K562 (cell line): ENCODE results near the gene CDC27. TPM values are rescaled to one million over a fixed set of nuclear protein-coding genes. Genes with fewer than 3 reads are reported as not detected.

Source experiments
- ARID3A ChIP-seq: IDR thresholded peaks from 2 replicates; pipeline ENCODE4 v1.6.1; 2012; ENCODE audit warnings: low read depth, low read length, improper control_type of control experiment, borderline replicate concordance
- CC2D1A ChIP-seq: fragments of 450-650 bp; IDR thresholded peaks from 2 replicates; pipeline ENCODE4 v1.6.1; 2017; ENCODE audit warnings: mild to moderate bottlenecking
- HDAC2 ChIP-seq: fragments of 450-650 bp; IDR thresholded peaks from 2 replicates; pipeline ENCODE4 v1.6.1; 2016; ENCODE audit warnings: mild to moderate bottlenecking
- MYC ChIP-seq, 2 experiments: fragments of 250-450 bp in 1 of 2; sonication (Bioruptor Pico) in 1 of 2; IDR thresholded peaks; 2 replicates each; pipeline versions ENCODE4 v1.5.1 to v1.6.1; 2012 to 2021; ENCODE audit warnings: low read depth in 2 of 2, borderline replicate concordance in 1 of 2, improper control_type of control experiment in 1 of 2, low read length in 1 of 2, mild to moderate bottlenecking in 1 of 2, moderate library complexity in 1 of 2
- POLR3G ChIP-seq: IDR thresholded peaks from 2 replicates; pipeline ENCODE4 v1.6.1; 2011; ENCODE audit not compliant: insufficient read length, insufficient replicate concordance; ENCODE audit errors: extremely low read depth
- POU5F1 ChIP-seq: fragments of 150-350 bp; IDR thresholded peaks from 2 replicates; pipeline ENCODE4 v1.6.1; 2014; ENCODE audit warnings: borderline replicate concordance, low read length, low read depth, mild to moderate bottlenecking; ENCODE audit not compliant: partially characterized antibody
- RFX1 ChIP-seq: fragments of 450-650 bp; IDR thresholded peaks from 2 replicates; pipeline ENCODE4 v1.6.1; 2016; ENCODE audit warnings: mild to moderate bottlenecking, moderate library complexity
- ZNF184 ChIP-seq: sonication (generic); formaldehyde crosslinking; IDR thresholded peaks from 2 replicates; pipeline ENCODE4 v1.5.0; 2020; ENCODE audit warnings: missing genetic modification reagents
- ZNF23 ChIP-seq: fragments of 250-450 bp; sonication (Bioruptor Pico); IDR thresholded peaks from 2 replicates; pipeline ENCODE4 v1.4.0; 2020; ENCODE audit warnings: mild to moderate bottlenecking
- polyA plus RNA-seq, 8 experiments: library from polyadenylated mRNA; depleted of rRNA in 4 of 8; stranded (reverse) in 5 of 8; unstranded in 3 of 8; fragments of >200 nt; fragmentation: Nextera tagmentation in 2 of 8; fragmentation: Illumina TruSeq in 1 of 8; extraction: Ambion mirVana in 2 of 8; extraction: Trizol in 1 of 8; gene quantifications; 2 replicates each; pipeline versions ENCODE4 v1.2.1 to v1.2.3, GENCODE V29; 2011 to 2014; ENCODE audit warnings: inconsistent platforms in 1 of 8, missing spikeins in 1 of 8
- total RNA-seq, 7 experiments: library from RNA; depleted of rRNA in 6 of 7; stranded (reverse); fragments of >200 nt in 6 of 7; fragmentation: Illumina TruSeq in 2 of 7; extraction: Trizol in 2 of 7; gene quantifications; 2 replicates each; pipeline versions ENCODE4 v1.2.1 to v1.2.3, GENCODE V29; 2011 to 2021; ENCODE audit warnings: low replicate concordance in 1 of 7
- TF ChIP-seq, protein P1 (sequence below): fragments of 450-650 bp; conservative IDR thresholded peaks from 2 replicates; pipeline ENCODE4 v1.6.1; 2016; ENCODE audit warnings: missing genetic modification characterization, low read depth, mild to moderate bottlenecking, missing compliant biosample characterization, moderate library complexity

The CDC27 gene
- total and polyA plus RNA-seq, 9 of the 15 experiments (the other 6 are each of a cell fraction or from before 2014, with no cell fraction given), result 28.6 to 155 (median 94.1) TPM

DNA sequence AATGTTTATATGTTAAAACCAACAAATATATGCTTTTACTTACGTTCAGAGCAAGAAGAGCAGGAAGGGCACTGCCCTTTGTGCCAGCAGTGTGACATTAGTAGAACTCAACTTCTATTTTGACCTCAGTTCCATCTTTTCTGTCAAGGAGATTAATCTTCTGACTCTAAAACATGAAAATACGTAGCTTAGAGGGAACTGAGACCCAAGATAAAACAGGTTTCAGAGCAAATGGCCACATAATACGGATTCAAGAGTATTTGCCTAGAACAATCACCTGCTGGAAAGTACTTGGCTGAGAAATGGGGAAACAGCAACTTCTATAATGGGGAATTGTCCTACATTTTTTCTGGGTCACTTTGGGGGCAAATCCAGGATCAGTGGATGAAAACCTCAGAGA is 42.2 kb upstream of the CDC27 start (continued):
- TF ChIP-seq POU5F1 (no peak), ZNF184 (no peak), ARID3A (no peak), RFX1 (no peak), HDAC2 (no peak), POLR3G (no peak), ZNF23 (CRISPR knock-in tag) (no peak), CC2D1A (no peak), MYC (IDR thresholded peaks at IDR 0.05; ENCODE audit: low read depth, low read length) (no peak), MYC (CRISPR knock-in tag; IDR thresholded peaks at IDR 0.05; ENCODE audit: borderline replicate concordance, low read depth) (no peak)
- TF ChIP-seq, protein P1, sequence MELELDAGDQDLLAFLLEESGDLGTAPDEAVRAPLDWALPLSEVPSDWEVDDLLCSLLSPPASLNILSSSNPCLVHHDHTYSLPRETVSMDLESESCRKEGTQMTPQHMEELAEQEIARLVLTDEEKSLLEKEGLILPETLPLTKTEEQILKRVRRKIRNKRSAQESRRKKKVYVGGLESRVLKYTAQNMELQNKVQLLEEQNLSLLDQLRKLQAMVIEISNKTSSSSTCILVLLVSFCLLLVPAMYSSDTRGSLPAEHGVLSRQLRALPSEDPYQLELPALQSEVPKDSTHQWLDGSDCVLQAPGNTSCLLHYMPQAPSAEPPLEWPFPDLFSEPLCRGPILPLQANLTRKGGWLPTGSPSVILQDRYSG (tag), result no peak
